Coronary artery (tissue), 2 donors: ENCODE measurements around the gene BLOC1S1.

Source experiments
- DNase-seq: peaks from one replicate; pipeline ENCODE4 v3.0.0-alpha.2; 2017; ENCODE audit warnings: low spot score
- H3K27ac ChIP-seq, 2 donors: fragments of 200-600 bp; sonication (generic); one replicate each; pipeline ENCODE4 v1.5.1; 2016 to 2019
- H3K4me3 ChIP-seq: fragments of 200-600 bp; sonication (generic); 2 replicates; pipeline ENCODE4 v1.5.1; 2016; ENCODE audit warnings: mild to moderate bottlenecking, moderate library complexity
- CTCF ChIP-seq: fragments of 200-600 bp; sonication (generic); IDR thresholded peaks from one replicate; pipeline ENCODE4 v1.5.1; 2019; ENCODE audit warnings: antibody characterized with exemption

The BLOC1S1 gene

GRCh38 chr12:55741931-55742680 is 26.3 kb downstream of the BLOC1S1 start:
- no peak for DNase-seq
- Histone ChIP-seq H3K4me3 (peak overlapping the region; percentile 81), H3K27ac (no peak overlapping the region)
- TF ChIP-seq CTCF, result no peak

- Histone ChIP-seq H3K4me3 (peak within 1 kb of the TSS; percentile 81), H3K27ac (peak within 1 kb of the TSS; percentile 19 to 94)
- TF ChIP-seq CTCF, result no peak
- DNase-seq, result no peak
Observed at GRCh38 chr12:55742719-55743405, 27.0 kb downstream of the BLOC1S1 start, which contains the start of gene GDF11. GDF11 (plus strand) TSS chr12:55743122; CDS start chr12:55743317, 195 bp downstream.

- no peak for TF ChIP-seq CTCF
- DNase-seq, result no peak
- peak overlapping the region; percentile 19 to 94 for H3K27ac ChIP-seq
- H3K4me3 ChIP-seq, result peak overlapping the region; percentile 81
Observed at GRCh38 chr12:55743406-55744339, 27.8 kb downstream of the BLOC1S1 start.

- peak overlapping the region in 1 of 2 donors; percentile 94 for H3K27ac ChIP-seq
- DNase-seq, result no peak
- TF ChIP-seq CTCF, result no peak
- H3K4me3 ChIP-seq, result peak overlapping the region; percentile 81
Observed at GRCh38 chr12:55744340-55745030, 28.6 kb downstream of the BLOC1S1 start.

- DNase-seq, result no peak
- peak overlapping the region; percentile 21 for H3K4me3 ChIP-seq
- peak overlapping the region; percentile 25 to 68 for H3K27ac ChIP-seq
- no peak for TF ChIP-seq CTCF
Observed at GRCh38 chr12:55745361-55746173, 29.7 kb downstream of the BLOC1S1 start.
